Activated naive CD4-positive, alpha-beta T cell treated with anti-CD3 and anti-CD28 coated beads, Interleukin-2, amount 50 U/mL, for 16 hours (primary cell): Measurements from ENCODE around the gene EEF1A2.
A peak's percentile ranks its signal among the peaks of the same experiment; 100 is the strongest.

Experiments used
- DNase-seq: peaks from one replicate; pipeline ENCODE4 v3.0.0-alpha.2; 2020

EEF1A2 gene

DNA sequence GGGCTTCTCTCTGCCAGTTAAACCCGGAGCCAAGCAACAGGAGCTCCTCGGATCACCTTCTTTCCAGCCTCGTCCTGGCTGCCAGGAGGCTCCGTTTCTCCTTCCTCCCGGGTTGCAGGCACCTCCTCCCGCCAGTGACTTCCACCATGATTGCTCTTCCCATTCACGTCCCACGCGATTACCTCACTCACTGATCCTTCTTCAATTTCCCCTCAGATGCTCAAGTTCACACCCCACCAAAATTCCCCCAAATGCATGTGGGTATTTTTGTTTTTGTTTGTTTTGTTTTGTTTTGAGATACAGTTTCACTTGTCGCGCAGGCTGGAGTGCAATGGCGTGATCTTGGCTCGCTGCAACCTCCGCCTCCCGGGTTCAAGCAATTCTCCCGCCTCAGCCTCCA is 51.6 kb downstream of the EEF1A2 start:
- no peak for DNase-seq

DNA sequence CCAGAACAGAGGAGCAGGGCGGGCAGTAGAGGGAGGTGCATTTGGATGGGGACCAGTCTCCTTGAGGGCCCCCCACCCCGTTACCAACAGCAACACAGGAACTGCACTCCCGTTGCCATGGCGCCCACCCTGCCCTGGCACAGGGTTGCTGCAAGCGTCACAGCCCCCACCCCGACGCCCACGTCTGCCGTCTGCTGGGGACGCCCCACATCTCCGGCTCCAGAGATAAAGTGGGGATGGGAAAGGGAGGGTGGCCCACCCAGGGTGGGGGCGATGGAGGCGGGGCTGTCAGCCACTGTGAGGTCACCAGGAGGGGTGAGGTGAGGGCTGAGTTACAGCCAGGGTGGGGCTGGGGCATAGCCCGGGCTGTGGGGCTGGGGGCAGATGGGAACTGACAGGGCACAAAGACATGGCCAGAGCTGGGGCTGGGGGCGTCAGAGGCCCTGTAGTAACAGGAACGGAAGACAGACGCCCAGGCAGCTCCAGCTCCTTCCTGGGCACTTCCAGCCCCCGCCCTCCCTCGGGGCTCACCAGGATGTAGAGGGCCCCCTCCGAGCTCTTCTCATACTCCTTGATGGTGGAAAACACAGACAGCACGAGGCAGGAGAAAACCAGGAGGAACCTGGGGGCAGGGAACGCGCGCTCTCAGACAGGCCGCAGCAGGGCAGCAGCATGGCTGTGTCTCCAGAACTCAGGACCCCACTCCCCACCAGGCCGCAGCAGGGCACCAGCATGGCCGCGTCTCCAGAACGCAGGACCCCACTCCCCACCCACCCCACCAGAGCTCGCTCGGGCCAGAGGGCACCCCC is 52.5 kb downstream of the EEF1A2 start:
- no peak for DNase-seq

DNA sequence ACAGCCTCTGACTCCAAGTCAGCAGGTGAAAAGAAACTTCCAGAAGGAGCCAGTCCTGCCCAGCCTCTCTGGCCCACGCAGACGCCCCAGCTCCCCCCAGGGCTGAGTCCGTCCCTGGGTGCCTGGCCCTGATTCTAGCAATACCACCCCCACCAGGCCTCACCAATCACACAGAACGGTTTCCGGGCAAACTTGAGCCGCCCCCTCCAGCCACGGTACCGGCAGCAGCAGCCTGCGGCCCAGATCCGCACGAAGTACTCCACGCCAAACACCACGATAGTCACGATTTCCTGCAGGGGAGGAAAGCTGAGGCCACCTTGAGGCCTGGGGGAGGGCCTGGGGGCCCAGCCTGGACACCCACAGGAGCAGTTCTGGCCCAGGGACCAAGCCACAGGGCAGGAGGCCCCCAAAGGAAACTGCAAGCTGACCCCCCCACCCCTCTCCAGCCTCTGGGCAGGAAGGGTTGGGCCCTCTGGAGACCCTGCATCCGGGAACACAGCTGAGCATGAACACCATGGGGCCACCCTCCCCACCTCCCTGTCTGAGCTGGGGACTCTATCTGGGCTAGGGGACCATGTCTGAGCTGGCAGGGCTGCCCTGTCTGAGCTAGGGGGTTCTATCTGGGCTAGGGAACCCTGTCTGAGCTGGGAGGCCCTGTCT is 53.7 kb downstream of the EEF1A2 start:
- no peak for DNase-seq

DNA sequence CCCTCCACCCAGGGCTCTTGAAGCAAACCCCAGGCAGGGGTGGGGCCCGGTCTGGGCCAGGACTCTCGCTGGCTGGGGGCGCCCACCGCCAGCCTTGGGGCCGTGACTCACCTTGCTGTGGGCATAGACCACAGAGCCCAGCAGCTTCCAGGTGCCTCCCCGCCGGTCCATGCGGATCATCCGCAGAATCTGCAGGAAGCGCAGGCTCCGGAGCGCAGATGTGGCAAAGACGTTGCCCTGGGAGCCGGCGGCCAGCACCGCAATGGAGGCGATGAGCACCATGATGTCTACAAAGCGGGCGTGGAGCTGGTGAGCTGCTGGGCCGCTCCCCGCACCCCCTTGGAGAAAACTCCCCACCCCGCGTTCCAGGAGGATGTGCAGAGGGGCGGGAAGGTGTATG is 54.3 kb downstream of the EEF1A2 start:
- DNase-seq: no peak

DNA sequence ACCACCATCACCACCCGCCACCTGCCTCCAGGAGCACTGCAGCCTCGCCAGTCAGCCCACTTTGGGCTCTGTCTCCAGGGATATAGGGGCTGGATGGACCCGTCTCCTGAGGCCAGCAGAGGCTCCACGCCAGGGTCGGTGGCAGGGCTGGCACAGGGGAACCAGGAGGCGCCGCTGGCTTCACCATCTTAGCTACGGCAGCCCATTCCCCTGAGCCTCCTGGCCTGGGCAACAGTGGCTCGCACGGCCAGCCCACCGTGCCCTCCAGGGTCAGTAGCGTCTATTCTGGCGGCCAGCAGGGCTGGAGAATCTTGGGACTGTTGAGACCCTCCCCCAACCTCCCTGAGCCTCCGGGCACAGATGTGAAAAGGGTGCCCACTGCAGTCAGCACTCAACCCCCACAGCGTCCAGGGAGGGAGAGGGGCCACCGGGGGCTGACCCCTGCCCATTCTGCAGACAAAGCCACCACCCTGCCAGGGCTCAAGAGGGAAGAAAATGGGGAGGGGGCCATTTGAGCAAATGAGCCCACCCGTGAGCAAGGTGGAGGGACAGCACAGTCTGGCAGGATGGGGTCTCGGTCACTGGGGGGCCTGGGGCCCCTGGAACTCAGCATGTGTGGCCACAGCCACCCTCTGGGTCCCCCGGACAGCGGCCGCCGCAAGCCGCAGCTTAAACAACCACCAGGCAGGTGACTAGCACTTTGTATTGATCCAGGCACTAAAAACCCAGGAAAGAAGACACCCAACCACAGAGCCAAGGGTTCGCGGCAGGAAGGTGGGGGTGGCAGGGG is 55.1 kb downstream of the EEF1A2 start:
- DNase-seq: no peak

DNA sequence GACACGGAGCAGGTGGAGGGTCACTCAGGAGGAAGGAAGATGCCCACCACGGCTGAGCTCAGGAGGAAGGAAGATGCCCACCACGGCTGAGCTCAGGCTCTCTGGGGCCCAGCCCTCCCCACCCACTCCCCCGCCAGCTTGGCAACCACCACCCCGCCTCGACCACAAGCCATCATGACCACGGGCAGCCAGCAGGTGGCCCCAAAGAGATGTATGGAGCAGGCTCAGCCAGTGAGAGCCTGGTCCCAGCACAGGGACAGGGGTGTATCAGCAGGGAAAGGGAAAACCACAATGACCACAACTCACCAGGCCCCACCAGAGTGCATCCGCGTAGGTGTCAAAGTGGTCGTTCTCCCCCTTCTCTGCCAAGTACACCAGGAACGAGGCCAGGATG is 56.8 kb downstream of the EEF1A2 start:
- DNase-seq: peak; percentile 67

DNA sequence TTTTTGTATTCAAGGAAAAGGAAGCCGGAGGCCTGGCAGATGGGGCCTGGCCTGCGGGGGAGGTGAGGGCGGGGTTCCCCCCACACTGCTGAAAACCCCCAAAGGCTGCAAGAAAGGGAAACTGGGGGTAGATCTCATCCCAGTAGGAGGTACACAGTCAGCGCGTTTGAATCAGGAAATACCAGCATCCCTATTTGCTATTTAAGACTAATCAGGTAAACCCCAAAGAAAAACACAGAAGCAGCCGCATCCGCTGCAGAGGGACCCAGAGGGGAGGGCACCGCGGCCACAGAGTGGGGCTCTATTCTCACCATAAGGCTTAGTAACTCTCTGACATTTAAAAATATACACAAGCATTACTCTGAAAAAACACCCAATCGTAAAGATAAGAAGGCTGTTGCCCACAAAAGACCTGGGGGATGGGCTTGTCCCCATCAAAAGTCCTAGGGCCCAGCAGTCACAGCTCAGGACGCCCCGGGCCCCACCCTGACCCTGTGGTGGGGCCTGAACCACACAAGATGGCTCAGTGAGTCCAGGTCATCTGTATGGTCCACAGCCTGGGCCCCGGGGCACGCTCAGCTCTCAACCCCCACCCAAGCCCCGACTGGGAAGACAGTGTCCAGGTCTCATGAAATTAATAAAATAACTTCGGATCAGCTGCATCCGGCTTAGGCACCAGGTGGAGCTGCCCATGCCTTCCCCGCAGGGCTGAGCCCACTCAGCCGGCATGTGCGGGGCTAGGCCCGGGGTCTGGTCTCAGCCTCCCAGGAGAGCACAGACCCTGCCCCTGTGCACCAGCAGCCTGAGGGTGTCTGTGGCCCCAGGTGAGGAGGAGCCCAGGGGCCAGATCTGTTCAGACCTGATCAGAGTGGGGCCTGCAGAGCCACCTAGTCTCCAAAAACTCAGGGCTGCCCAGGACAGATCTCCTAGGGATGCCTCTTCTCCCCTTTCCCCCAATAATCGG is 57.5 kb downstream of the EEF1A2 start:
- DNase-seq: no peak

DNA sequence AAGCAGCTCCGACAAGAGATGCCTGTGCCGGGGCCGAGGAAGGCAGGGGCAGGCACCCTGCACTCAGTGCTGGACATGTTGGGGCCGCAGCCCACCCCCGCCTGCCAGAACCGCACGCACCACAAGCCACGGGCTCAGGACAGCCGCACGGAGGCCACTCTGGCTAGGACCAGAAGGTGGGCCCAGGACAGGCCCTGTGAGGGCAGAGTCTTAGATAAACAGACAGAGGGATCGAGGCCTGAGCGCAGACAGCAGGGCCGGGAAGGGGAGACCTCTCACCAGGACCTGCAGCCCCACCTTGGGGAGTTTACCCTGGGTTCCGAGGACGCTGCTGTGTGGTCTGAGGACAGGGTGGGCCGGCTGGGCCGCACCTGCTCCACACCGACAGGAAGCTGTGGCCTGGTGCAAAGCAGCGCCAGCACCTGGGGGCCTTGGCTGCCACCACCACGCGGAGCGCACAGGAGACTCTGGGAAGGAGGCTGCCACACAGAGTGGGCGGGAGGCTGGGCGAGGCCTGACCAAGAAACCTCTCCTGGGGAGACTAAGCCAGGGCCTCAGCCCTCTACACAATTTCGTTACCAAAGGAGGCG is 58.4 kb downstream of the EEF1A2 start:
- DNase-seq: no peak

DNA sequence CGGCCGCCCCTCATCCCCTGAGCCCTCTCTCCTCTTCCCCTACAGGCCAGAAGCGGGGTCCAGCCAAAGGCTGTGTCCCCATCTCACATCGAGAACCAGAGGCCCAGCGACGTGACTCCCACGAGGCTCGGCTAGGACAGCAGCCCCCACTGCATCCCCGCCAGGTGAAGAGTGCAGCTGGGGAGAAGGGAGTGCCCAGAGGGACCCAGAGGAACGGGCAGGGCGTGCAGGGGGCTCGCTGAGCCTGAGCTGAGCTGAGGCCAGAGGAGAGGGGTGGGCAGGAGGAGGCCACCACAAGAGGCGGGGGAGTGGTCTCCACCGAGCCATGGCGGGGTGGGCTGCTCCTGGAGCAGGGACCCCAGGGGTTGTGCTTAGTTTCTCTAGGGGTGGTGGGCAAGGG is 59.0 kb downstream of the EEF1A2 start:
- DNase-seq: no peak

DNA sequence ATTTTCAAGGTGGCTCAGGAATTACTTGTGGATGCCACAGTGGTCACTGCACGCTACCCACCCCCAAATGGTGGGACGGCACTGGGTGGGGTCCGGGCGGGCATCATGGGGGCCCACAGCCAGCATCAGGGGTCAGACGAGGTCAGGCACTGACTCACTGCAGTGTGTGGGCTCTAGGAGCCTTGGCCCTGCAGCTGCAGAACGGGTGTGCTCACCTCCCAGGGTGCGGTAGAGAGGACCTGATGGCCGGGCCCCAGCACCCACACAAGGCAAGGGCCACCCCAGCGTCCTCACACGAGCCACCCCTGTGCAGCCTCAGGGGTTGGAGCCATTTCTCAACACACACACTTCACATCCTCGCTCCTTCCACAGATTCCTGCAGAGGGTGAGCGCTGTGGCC is 60.8 kb downstream of the EEF1A2 start:
- no peak for DNase-seq
